Measurements from ENCODE around the gene FAM25C.
A peak's percentile ranks its signal among the peaks of the same experiment; 100 is the strongest.
"Not testable (repeated sequence)": the region's sequence is repeated elsewhere in the genome, so short reads cannot be mapped to it uniquely, and the experiment has no call there.

Gene FAM25C
- total RNA-seq: 0 reads per million in 18 experiments

DNA sequence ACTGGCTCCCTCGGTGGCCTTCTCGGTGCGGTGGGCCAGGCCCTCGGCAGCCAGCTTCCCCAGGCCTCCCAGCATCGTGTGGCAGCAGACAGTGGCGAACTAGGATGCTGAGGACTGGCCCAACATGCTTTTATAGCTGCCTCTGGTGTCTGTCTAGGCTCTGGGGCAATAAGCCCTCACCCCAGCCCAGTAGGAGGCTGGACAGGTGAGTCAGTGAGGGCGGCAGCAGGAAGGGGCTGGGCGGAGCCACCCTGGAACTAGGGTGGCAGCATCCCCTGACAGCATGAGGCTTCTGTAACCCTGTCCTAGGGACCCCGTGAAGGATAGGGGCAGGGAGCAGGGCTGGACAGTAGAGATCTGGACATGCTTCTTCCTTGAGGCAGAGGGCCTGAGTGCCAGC is at the start of gene FAM25C:
FAM25C (minus strand) TSS at position 101 of the 400 bp plus-strand sequence; CDS start at position 75, 26 bp downstream.
- DNase-seq: not testable (repeated sequence)

DNA sequence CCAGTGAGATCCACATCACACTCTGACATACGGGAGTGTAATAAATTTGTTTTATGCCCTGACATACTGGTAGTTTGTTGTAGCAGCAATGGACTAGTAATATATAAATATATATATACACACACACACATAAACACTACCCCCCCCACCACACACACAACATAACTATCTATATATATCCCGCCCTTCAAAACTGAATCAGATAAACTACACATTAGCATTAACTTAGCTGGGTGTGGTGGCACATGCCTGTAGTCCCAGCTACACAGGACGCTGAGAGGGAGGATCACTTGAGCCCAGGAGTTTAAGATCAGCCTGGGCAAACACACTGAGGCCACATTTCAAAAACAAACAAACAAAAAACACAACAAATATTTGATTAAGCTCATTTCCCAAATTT is 45.0 kb upstream of the FAM25C start:
- DNase-seq: not testable (repeated sequence)

GRCh38 chr10:48031390-48031789 is 31.8 kb upstream of the FAM25C start:
- peak in 1 of 2 donors; percentile 0 for DNase-seq

- DNase-seq: not testable (repeated sequence)
These were observed 2.7 kb upstream of the FAM25C start for GRCh38 chr10:48002306-48002705.

GRCh38 chr10:47994045-47994444 is 5.5 kb downstream of the FAM25C start:
- not testable (repeated sequence) for DNase-seq

DNA sequence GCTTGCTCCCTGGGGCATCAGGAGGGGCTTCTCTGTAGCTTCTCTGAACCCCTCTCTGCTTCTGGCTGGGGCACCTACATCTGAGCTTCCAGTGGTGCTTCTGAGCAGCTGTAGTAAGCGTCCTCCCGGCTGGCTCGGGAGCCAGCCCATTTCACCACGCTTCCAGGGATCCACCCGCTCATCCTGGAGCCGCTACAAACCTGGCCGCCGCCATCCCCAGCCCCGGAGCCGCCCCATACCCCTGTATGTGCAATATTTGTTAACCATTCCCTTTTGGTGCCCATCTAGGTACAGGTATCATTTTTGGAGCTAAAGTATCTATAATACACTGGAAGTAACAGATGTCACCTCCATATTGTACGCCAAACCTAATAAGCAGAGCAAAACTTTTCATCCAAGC is 7.0 kb downstream of the FAM25C start:
- not testable (repeated sequence) for DNase-seq

GRCh38 chr10:47991706-47992105 is 7.9 kb downstream of the FAM25C start:
- not testable (repeated sequence) for DNase-seq

DNA sequence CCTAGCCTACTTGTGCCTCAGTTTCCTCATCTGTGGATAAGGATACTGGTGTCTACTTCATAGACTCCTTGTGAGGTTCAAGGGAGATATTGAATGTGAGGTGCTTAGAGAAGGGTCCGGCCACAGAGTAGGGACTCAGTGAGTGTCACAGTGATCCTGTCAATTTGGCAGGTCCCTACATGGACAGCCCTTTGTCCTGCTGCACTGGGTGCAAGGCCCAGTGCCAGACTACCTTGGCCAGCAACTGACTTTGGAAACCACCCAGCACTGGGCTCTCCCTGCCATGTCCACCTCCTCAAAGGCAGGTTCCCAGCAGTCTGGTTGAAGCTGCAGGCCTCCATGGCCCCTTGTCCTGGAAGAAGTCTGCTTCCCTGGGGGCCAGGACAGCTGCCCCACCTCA is 9.5 kb downstream of the FAM25C start:
- DNase-seq: not testable (repeated sequence)

- not testable (repeated sequence) for DNase-seq
These were observed 10.0 kb downstream of the FAM25C start for GRCh38 chr10:47989542-47989950.

GRCh38 chr10:47988718-47989541 is 10.7 kb downstream of the FAM25C start:
- not testable (repeated sequence) for DNase-seq

- DNase-seq: not testable (repeated sequence)
These were observed 11.6 kb downstream of the FAM25C start for GRCh38 chr10:47987952-47988351.

DNA sequence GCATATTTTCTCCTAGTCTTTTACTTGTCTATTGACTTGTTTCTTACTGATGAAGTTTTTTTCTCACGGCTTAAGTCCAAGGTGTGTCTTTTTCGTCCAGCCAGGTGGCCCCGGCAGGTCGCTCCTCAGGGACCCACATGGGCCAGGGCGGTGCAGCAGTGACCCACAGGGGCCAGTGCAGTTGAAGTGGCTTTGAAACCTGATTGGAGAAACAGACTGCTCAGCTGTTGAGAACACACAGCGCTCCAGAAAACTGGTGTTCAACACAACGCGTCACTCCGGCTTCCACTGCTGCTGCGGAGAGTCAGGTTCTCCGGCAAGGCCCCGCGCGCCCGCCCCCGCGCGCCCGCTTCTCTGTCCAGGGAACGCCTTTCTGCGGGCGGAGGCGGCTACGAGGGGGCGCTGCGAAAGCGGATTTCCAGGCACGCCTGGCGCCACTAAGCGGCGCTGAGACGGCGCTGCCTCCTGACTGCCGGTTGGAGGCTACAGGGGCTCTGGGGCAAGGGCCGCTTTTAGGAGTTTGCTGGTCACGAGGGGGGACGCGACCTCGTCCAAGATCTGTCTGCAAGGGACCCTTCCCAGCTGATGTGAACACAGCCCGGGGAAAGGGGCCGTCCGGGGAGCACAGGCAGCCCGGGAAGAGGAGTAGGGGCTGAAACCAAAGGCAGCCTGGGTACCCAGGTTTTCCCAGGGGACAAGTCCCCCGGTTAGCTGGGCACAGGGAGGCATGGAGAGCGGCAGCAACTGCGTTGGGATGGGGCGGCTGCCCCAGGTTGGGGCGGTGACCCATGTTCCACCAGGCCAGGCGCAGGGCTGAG is 13.0 kb downstream of the FAM25C start:
- DNase-seq: not testable (repeated sequence)

- DNase-seq: not testable (repeated sequence)
These were observed 24.2 kb downstream of the FAM25C start for GRCh38 chr10:47975409-47975808.

DNA sequence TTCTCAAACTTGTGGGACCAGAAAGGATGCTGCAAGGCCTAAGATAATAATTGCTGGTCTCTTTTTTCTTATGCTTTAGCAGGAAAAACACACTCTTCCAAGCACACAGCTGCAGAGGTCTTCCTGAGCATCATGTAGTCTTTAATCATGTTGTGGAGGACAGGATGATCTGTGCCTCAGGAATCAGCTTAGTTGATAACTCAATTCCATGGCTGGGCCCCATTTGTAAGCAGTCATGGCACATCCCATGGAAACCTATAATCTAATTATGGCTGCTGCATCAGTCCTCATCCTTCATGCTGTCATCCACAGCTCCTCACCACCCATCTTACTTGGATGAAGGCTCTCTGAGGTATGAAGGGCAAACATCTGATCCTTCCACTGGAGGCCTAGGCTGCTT is 26.5 kb downstream of the FAM25C start:
- DNase-seq: not testable (repeated sequence)

- not testable (repeated sequence) for DNase-seq
These were observed 27.5 kb downstream of the FAM25C start for GRCh38 chr10:47972077-47972476.

DNA sequence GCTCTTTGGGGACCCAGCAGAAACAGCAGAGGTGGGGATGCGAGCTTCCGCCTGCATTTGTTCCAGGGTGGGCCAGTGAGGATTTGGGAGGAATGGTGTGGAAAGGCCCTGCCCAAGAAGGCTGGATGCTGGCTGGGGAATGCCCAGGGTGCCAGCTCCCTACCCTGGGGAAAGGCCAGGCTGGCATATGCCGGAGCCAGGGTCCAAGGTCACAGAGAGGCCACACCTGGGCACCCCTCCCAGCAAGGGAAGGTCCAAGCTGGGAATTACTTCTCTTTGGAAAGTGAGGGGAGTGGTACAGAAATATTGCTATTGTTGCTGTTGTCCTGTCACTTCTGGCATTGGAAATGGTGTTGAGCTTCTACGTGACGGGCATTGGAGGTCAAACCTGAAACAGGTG is 28.0 kb downstream of the FAM25C start:
- not testable (repeated sequence) for DNase-seq

DNA sequence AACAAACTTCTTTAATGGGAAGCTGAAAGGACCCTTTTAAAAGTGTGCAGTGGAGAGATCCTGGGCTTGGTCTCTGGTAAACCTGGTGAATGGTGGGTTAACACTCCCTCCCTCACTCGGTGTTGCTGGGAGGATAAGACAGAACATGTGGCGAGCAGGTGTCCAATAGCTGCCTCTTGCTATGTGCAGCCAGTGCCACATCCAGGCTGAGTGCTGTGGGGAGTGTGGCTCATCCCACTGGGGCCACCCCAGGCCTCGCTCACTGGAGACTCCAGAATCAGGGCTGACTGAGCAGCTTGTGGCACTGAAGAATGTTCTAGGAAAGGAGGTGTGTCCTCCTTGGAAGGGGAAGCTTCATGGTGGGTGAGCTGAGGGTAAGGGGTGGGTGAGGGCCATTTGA is 29.5 kb downstream of the FAM25C start:
- not testable (repeated sequence) for DNase-seq

GRCh38 chr10:47968988-47969387 is 30.6 kb downstream of the FAM25C start:
- not testable (repeated sequence) for DNase-seq

DNA sequence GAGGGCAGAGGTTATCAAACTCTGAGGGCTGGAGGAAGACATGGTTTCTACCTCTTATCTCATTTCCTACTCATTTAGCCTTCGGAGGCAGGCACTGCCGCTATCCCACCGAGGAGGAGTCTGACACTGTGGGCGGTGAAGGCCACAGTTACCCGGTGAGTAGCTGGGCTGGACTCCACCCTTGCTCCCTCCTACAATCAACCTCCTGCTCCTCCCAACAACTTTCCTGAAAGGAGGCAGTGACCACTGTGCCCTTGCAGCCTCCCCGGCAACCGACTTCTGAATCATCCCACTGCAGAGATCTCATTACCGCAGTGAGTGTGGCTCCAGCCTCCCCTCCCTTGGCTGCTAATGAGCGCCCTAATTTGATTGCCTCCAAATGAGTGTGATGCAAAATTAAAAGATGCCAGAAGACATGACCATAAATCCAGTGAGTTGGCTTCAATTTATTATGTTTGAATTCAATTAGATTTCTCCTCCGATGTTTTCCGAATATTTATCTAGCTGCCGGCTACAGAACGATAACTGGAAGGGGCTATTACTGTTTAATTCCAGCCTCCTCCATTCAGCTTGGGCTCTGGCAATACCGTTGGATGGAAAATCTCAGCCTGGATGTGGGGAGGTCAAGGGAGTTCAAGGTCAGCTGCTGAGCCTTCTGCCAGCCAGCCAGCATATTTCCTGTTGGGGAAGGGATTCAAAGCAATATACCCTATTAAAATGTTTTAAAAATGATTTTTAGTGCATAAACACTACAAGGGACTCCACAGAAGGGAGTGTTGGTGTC is 35.1 kb downstream of the FAM25C start:
- DNase-seq: not testable (repeated sequence)

DNA sequence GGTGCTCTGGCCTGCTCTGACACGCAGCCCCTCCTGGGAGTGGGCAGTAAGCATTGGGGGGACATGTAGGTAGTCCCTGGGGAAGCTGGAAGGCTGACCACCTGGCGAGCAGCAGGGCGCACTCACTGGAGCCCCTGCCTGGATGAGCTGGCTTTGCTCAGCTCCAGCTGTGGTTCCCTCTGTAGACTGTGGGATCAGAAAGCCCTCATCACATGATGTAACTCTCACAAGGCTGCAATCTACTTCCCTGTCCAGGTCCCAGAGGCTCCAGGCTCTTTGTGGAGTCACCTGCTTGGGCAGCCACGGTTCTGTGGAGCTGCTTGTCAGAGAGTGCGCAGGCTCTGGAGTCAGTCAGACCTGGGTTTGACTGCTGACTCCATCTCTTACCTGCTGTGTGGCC is 36.8 kb downstream of the FAM25C start:
- not testable (repeated sequence) for DNase-seq

- not testable (repeated sequence) for DNase-seq
These were observed 38.9 kb downstream of the FAM25C start for GRCh38 chr10:47960699-47961098.

GRCh38 chr10:47959677-47960076 is 39.9 kb downstream of the FAM25C start:
- not testable (repeated sequence) for DNase-seq

All from inflammatory macrophage (primary cell).